T-helper 1 cell treated with Interleukin-12 subunit alpha and Interleukin-12 subunit beta and Interleukin-4 antibody, amounts not matched to agents 30 ng/mL and 1 ng/mL, for 36 hours (primary cell): Measurements from ENCODE around the gene GRB10. TPM values are rescaled to one million over a fixed set of nuclear protein-coding genes. Genes with fewer than 3 reads are reported as not detected.

Experiments
- intact Hi-C: fragments of 100-400 bp; cut with micrococcal nuclease; formaldehyde crosslinking; loops from one replicate; pipeline ENCODE4 v1.15.1; 2024
- total RNA-seq: library from RNA; stranded (reverse); gene quantifications from 2 replicates; pipeline ENCODE4 v1.2.3, GENCODE V29; 2022

The GRB10 gene
- 7.2 and 7.6 TPM in 2 replicates for total RNA-seq

- intact Hi-C loops: loop anchor here (5.0 to 10.0 kb wide), 5 partner anchors 40 to 380 kb away; no protein-coding TSS in a partner anchor
These were observed at the start of gene GRB10 for GRCh38 chr7:50782375-50783208. TSS of gene GRB10 (minus strand) at chr7:50782896. CDS start at chr7:50732322, 50,574 bp downstream.

GRCh38 chr7:50828801-50829200, 46.1 kb upstream of the GRB10 start:
- intact Hi-C loops: no loop called here

- intact Hi-C loops: no loop called here
These were observed 45.4 kb upstream of the GRB10 start for GRCh38 chr7:50828116-50828515.

GRCh38 chr7:50827281-50827680, 44.6 kb upstream of the GRB10 start:
- intact Hi-C loops: no loop called here

- intact Hi-C loops: no loop called here
These were observed 43.9 kb upstream of the GRB10 start for GRCh38 chr7:50826371-50827172.

- intact Hi-C loops: no loop called here
These were observed 42.8 kb upstream of the GRB10 start for GRCh38 chr7:50825465-50825864.

- intact Hi-C loops: no loop called here
These were observed 42.2 kb upstream of the GRB10 start for GRCh38 chr7:50824882-50825281.

- intact Hi-C loops: no loop called here
These were observed 40.0 kb upstream of the GRB10 start for GRCh38 chr7:50822706-50823105.

- intact Hi-C loops: no loop called here
These were observed 39.4 kb upstream of the GRB10 start for GRCh38 chr7:50822110-50822509.

GRCh38 chr7:50821457-50822008, 38.8 kb upstream of the GRB10 start:
- intact Hi-C loops: no loop called here

- intact Hi-C loops: no loop called here
These were observed 35.6 kb upstream of the GRB10 start for GRCh38 chr7:50818324-50818723.

- intact Hi-C loops: no loop called here
These were observed 34.9 kb upstream of the GRB10 start for GRCh38 chr7:50817561-50817960.

- intact Hi-C loops: no loop called here
These were observed 32.4 kb upstream of the GRB10 start for GRCh38 chr7:50815138-50815537.

GRCh38 chr7:50814166-50814565, 31.5 kb upstream of the GRB10 start:
- intact Hi-C loops: no loop called here

- intact Hi-C loops: no loop called here
These were observed 30.3 kb upstream of the GRB10 start for GRCh38 chr7:50812841-50813475.

- intact Hi-C loops: no loop called here
These were observed 29.4 kb upstream of the GRB10 start for GRCh38 chr7:50812094-50812493.

GRCh38 chr7:50808282-50808888, 25.7 kb upstream of the GRB10 start:
- intact Hi-C loops: no loop called here

- intact Hi-C loops: no loop called here
These were observed 24.5 kb upstream of the GRB10 start for GRCh38 chr7:50807026-50807730.

- intact Hi-C loops: no loop called here
These were observed 23.4 kb upstream of the GRB10 start for GRCh38 chr7:50806143-50806542.

GRCh38 chr7:50805447-50806125, 22.9 kb upstream of the GRB10 start:
- intact Hi-C loops: no loop called here
